OCI-LY3 (cell line): ENCODE measurements around the gene DIRAS2.
"Not testable (repeated sequence)": the region's sequence is repeated elsewhere in the genome, so short reads cannot be mapped to it uniquely, and the experiment has no call there.

Source experiments
- H2AFZ ChIP-seq: fragments of 200-600, 300-600 bp; shearing (Covaris generic); 2 replicates; pipeline ENCODE4 v1.6.0; 2014; ENCODE audit warnings: antibody characterized with exemption, low read depth, low read length
- H3K27ac ChIP-seq: fragments of 200-600, 300-600 bp; sonication (generic); 2 replicates; pipeline ENCODE4 v1.5.1; 2014; ENCODE audit warnings: mild to moderate bottlenecking, low read length, moderate library complexity, mixed read lengths
- H3K27me3 ChIP-seq: fragments of 200-600, 300-600 bp; sonication (generic); 2 replicates; pipeline ENCODE4 v1.6.1; 2014; ENCODE audit warnings: low read depth, low read length, mixed read lengths
- H3K36me3 ChIP-seq: fragments of 200-600, 300-600 bp; sonication (generic); replicated peaks from 2 replicates; pipeline ENCODE3; 2014; ENCODE audit warnings: low read depth, low read length, mixed read lengths
- H3K4me1 ChIP-seq: fragments of 300-600, 200-600 bp; sonication (generic); 2 replicates; pipeline ENCODE4 v1.6.1; 2014; ENCODE audit warnings: low read length, mixed read lengths
- H3K4me2 ChIP-seq: fragments of 200-600, 300-600 bp; sonication (generic); 2 replicates; pipeline ENCODE4 v1.6.1; 2014; ENCODE audit warnings: low read length, mixed read lengths
- H3K4me3 ChIP-seq: fragments of 300-600, 200-600 bp; sonication (generic); 2 replicates; pipeline ENCODE4 v1.5.1; 2014; ENCODE audit warnings: antibody characterized with exemption, mild to moderate bottlenecking, low read length, moderate library complexity
- H3K79me2 ChIP-seq: fragments of 300-600, 200-600 bp; shearing (Covaris generic); 2 replicates; pipeline ENCODE4 v1.6.1; 2014; ENCODE audit warnings: mild to moderate bottlenecking, low read length, mixed read lengths
- H3K9ac ChIP-seq: fragments of 300-600, 200-600 bp; shearing (Covaris generic); 2 replicates; pipeline ENCODE4 v1.6.0; 2014; ENCODE audit warnings: mild to moderate bottlenecking, low read length, moderate library complexity
- H3K9me3 ChIP-seq: fragments of 200-600, 300-600 bp; shearing (Covaris generic); 2 replicates; pipeline ENCODE4 v1.6.1; 2014; ENCODE audit warnings: low read length, mixed read lengths; ENCODE audit not compliant: insufficient read depth
- H4K20me1 ChIP-seq: fragments of 200-600, 300-600 bp; sonication (generic); 2 replicates; pipeline ENCODE4 v1.6.1; 2016; ENCODE audit warnings: low read length, mixed read lengths; ENCODE audit not compliant: insufficient read depth
- CTCF ChIP-seq: fragments of 200-600, 300-600 bp; sonication (generic); IDR thresholded peaks from 2 replicates; pipeline ENCODE4 v1.5.1; 2014; ENCODE audit warnings: antibody characterized with exemption, low read length, low read depth
- EZH2phosphoT487 ChIP-seq: fragments of 200-600 bp; shearing (Covaris generic); IDR thresholded peaks from 2 replicates; pipeline ENCODE4 v1.6.1; 2018; ENCODE audit warnings: antibody characterized with exemption, mixed run types, low read depth

Gene DIRAS2

GRCh38 chr9:90665072-90665471, 22.4 kb upstream of the DIRAS2 start:
- H3K27ac ChIP-seq: no peak overlapping the region
- H4K20me1 ChIP-seq: no peaks in the 10 kb centered on the region
- TF ChIP-seq EZH2phosphoT487 (no peak), CTCF (no peak)
- no peak overlapping the region for H2AFZ ChIP-seq
- no peak overlapping the region for H3K4me3 ChIP-seq
- H3K79me2 ChIP-seq: no peaks in the 10 kb centered on the region
- H3K27me3 ChIP-seq: no peaks in the 10 kb centered on the region
- no peak overlapping the region for H3K4me2 ChIP-seq
- no peaks in the 10 kb centered on the region for H3K4me1 ChIP-seq
- H3K9me3 ChIP-seq: no peaks in the 10 kb centered on the region
- H3K9ac ChIP-seq: no peak overlapping the region
- H3K36me3 ChIP-seq: no peaks in the 10 kb centered on the region

- no peak overlapping the region for H3K4me3 ChIP-seq
- H3K9me3 ChIP-seq: no peaks in the 10 kb centered on the region
- TF ChIP-seq EZH2phosphoT487: no peak
- H3K27me3 ChIP-seq: no peaks in the 10 kb centered on the region
- no peak overlapping the region for H3K9ac ChIP-seq
- no peaks in the 10 kb centered on the region for H4K20me1 ChIP-seq
- H3K4me2 ChIP-seq: no peak overlapping the region
- H3K27ac ChIP-seq: no peak overlapping the region
- H3K4me1 ChIP-seq: no peaks in the 10 kb centered on the region
- no peak overlapping the region for H2AFZ ChIP-seq
- no peaks in the 10 kb centered on the region for H3K36me3 ChIP-seq
- H3K79me2 ChIP-seq: no peaks in the 10 kb centered on the region
These were observed 17.2 kb upstream of the DIRAS2 start for GRCh38 chr9:90659650-90660364.

GRCh38 chr9:90658783-90659182, 16.2 kb upstream of the DIRAS2 start:
- H3K4me1 ChIP-seq: no peaks in the 10 kb centered on the region

GRCh38 chr9:90658181-90658580, 15.6 kb upstream of the DIRAS2 start:
- Histone ChIP-seq H3K9me3 (no peaks in the 10 kb centered on the region), H3K4me2 (no peak overlapping the region), H3K27me3 (no peaks in the 10 kb centered on the region), H4K20me1 (no peaks in the 10 kb centered on the region), H3K4me1 (no peaks in the 10 kb centered on the region), H3K9ac (no peak overlapping the region), H3K27ac (no peak overlapping the region), H3K79me2 (no peaks in the 10 kb centered on the region), H3K36me3 (no peaks in the 10 kb centered on the region), H3K4me3 (no peak overlapping the region), H2AFZ (no peak overlapping the region)
- TF ChIP-seq EZH2phosphoT487: no peak
- no peak for TF ChIP-seq CTCF

More at GRCh38 chr9:90658783-90659182, 16.2 kb upstream of the DIRAS2 start:
- Histone ChIP-seq H3K4me2 (no peak overlapping the region), H3K9ac (no peak overlapping the region), H3K27me3 (no peaks in the 10 kb centered on the region), H3K4me3 (no peak overlapping the region), H2AFZ (no peak overlapping the region), H3K36me3 (no peaks in the 10 kb centered on the region), H3K79me2 (no peaks in the 10 kb centered on the region), H4K20me1 (no peaks in the 10 kb centered on the region), H3K9me3 (no peaks in the 10 kb centered on the region), H3K27ac (no peak overlapping the region)
- no peak for TF ChIP-seq CTCF
- TF ChIP-seq EZH2phosphoT487: no peak

- H3K36me3 ChIP-seq, H2AFZ ChIP-seq, H3K27me3 ChIP-seq, H3K79me2 ChIP-seq, H3K4me2 ChIP-seq, H3K4me1 ChIP-seq, H3K9ac ChIP-seq, H3K27ac ChIP-seq, H4K20me1 ChIP-seq, H3K4me3 ChIP-seq, H3K9me3 ChIP-seq: not testable (repeated sequence)
These were observed 14.3 kb upstream of the DIRAS2 start for GRCh38 chr9:90656876-90657275.
